Astrocyte (in vitro differentiated cells and primary cell): ENCODE measurements around the gene ELF1.

Source experiments
- CTCF ChIP-seq: IDR thresholded peaks from 2 replicates; pipeline ENCODE4 v1.5.1; 2011; ENCODE audit warnings: low read depth, mild to moderate bottlenecking, inconsistent platforms, low read length, moderate library complexity; ENCODE audit not compliant: insufficient read depth
- EZH2 ChIP-seq: IDR thresholded peaks from 2 replicates; pipeline ENCODE4 v1.6.1; 2012; ENCODE audit warnings: mild to moderate bottlenecking, low read length, inconsistent platforms; ENCODE audit not compliant: insufficient read depth

GRCh38 chr13:41054212-41054877 is 35.2 kb upstream of the ELF1 start:
- TF ChIP-seq CTCF (peak; percentile 60), EZH2 (no peak)
